Measurements from ENCODE around the gene TRIM44. TPM values are rescaled to one million over a fixed set of nuclear protein-coding genes. Genes with fewer than 3 reads are reported as not detected.
"Not testable (repeated sequence)": the region's sequence is repeated elsewhere in the genome, so short reads cannot be mapped to it uniquely, and the experiment has no call there.

TRIM44 gene
- total RNA-seq, 1 donor from 2014 or later: 68.7 TPM

DNA sequence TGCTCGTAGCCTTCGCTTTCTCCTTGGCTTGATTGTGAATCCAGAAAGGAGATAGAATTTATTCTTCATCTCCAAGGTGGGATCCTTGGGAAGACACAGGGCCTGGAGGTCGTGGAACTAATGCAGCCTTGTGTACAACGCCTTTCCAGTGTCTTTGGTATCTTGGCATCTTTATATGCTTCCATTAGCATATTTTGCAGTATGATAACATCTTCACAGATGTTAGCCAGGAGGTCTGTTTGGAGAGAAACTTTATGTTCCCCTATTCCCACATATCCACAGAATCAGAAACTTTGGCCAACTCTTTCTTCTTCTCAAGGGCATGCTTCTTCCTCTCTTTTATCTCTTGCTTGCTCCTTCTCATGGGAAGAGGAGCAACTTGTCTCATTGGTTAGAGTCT is 101.2 kb downstream of the TRIM44 start:
- no peak overlapping the region for H3K27ac Mint-ChIP-seq (ENCODE audit: unreplicated experiment)
- peaks cover 9% of the 10 kb centered on the region for H3K4me1 Mint-ChIP-seq (ENCODE audit: low read depth)
- TF ChIP-seq, protein P1, sequence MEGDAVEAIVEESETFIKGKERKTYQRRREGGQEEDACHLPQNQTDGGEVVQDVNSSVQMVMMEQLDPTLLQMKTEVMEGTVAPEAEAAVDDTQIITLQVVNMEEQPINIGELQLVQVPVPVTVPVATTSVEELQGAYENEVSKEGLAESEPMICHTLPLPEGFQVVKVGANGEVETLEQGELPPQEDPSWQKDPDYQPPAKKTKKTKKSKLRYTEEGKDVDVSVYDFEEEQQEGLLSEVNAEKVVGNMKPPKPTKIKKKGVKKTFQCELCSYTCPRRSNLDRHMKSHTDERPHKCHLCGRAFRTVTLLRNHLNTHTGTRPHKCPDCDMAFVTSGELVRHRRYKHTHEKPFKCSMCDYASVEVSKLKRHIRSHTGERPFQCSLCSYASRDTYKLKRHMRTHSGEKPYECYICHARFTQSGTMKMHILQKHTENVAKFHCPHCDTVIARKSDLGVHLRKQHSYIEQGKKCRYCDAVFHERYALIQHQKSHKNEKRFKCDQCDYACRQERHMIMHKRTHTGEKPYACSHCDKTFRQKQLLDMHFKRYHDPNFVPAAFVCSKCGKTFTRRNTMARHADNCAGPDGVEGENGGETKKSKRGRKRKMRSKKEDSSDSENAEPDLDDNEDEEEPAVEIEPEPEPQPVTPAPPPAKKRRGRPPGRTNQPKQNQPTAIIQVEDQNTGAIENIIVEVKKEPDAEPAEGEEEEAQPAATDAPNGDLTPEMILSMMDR (IDR thresholded peaks at IDR 0.05): no peak

DNA sequence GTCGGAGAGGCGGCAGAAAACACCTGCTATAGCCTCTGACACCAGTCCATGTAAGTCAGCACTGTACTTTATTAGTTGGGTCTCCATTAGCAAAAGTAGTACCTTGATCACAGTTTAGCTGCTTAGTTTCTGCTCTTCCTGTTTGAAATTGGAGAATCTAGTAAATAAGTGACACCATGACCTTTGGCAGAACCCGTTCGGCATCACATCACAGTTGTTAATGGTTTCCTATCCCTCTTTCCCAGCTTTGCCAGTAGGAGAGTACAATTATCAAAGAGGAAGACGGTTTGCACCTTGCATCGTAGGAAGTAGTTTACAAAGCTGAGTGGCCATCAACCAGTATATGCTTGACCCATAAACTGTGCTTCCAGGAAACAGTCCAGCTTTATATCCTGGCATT is 101.8 kb downstream of the TRIM44 start:
- Mint-ChIP-seq H3K27me3 (ENCODE audit: low read depth) (no peaks in the 10 kb centered on the region), H3K27ac (ENCODE audit: unreplicated experiment) (no peak overlapping the region), H3K4me1 (ENCODE audit: low read depth) (peaks cover 12% of the 10 kb centered on the region), H3K36me3 (ENCODE audit: low read depth) (no peaks in the 10 kb centered on the region), H3K9me3 (ENCODE audit: low read depth) (no peaks in the 10 kb centered on the region), H3K4me3 (ENCODE audit: unreplicated experiment) (no peak overlapping the region)
- TF ChIP-seq, protein P1 (IDR thresholded peaks at IDR 0.05): no peak
- DNase-seq (ENCODE audit: low spot score): no peak

More for the DNA sequence above, 101.2 kb downstream of the TRIM44 start:
- DNase-seq (ENCODE audit: low spot score): no peak
- H3K4me3 Mint-ChIP-seq (ENCODE audit: unreplicated experiment): no peak overlapping the region
- no peaks in the 10 kb centered on the region for H3K9me3 Mint-ChIP-seq (ENCODE audit: low read depth)
- H3K27me3 Mint-ChIP-seq (ENCODE audit: low read depth): no peaks in the 10 kb centered on the region
- peaks cover 2% of the 10 kb centered on the region for H3K36me3 Mint-ChIP-seq (ENCODE audit: low read depth)

DNA sequence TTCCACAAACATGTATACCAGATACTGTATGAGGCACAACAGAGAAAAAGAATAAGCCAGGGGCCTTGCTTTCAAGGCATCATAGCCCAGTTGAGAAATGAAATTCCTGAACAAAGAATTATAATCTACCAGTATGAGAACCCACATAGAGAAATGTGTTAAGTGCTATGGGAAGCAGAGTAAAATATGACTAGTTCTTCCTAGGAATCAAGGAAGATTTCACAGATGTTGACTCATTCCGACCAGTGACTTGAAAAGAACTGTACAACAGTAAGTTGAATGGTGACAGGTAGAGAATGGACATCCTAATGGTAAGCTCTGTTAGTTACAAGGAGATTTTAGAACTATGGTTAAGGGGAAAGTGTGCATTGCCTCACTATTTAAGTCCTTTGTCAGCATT is 102.6 kb downstream of the TRIM44 start:
- H3K36me3 Mint-ChIP-seq (ENCODE audit: low read depth): no peaks in the 10 kb centered on the region
- no peaks in the 10 kb centered on the region for H3K9me3 Mint-ChIP-seq (ENCODE audit: low read depth)
- H3K4me1 Mint-ChIP-seq (ENCODE audit: low read depth): peaks cover 15% of the 10 kb centered on the region
- no peak overlapping the region for H3K27ac Mint-ChIP-seq (ENCODE audit: unreplicated experiment)
- no peak for DNase-seq (ENCODE audit: low spot score)
- no peak overlapping the region for H3K4me3 Mint-ChIP-seq (ENCODE audit: unreplicated experiment)
- H3K27me3 Mint-ChIP-seq (ENCODE audit: low read depth): no peaks in the 10 kb centered on the region
- TF ChIP-seq, protein P1 (IDR thresholded peaks at IDR 0.05): no peak

DNA sequence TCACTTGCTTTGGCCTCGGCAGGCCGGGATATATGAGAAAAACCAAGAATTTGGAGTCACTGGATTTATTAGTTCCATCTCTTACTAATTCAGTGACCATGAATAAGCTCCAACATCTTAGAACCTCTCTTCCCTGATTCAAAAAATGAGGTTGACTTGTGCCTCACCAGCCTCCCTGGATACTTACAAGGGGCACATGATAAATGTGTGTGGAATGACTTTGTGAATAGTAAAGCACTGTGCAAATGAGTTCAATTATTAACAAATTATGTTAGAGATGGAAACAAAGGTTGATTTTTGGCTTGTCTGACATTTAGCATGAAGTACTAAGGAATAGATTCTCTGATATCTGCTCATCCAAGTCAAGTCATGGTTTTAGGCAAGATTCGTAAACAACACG is 104.1 kb downstream of the TRIM44 start:
- TF ChIP-seq, protein P1 (IDR thresholded peaks at IDR 0.05): no peak
- peaks cover 25% of the 10 kb centered on the region for H3K4me1 Mint-ChIP-seq (ENCODE audit: low read depth)
- no peak overlapping the region for H3K27ac Mint-ChIP-seq (ENCODE audit: unreplicated experiment)
- no peaks in the 10 kb centered on the region for H3K27me3 Mint-ChIP-seq (ENCODE audit: low read depth)
- H3K36me3 Mint-ChIP-seq (ENCODE audit: low read depth): peaks cover 2% of the 10 kb centered on the region
- no peak for DNase-seq (ENCODE audit: low spot score)
- no peak overlapping the region for H3K4me3 Mint-ChIP-seq (ENCODE audit: unreplicated experiment)
- peaks cover 4% of the 10 kb centered on the region for H3K9me3 Mint-ChIP-seq (ENCODE audit: low read depth)

DNA sequence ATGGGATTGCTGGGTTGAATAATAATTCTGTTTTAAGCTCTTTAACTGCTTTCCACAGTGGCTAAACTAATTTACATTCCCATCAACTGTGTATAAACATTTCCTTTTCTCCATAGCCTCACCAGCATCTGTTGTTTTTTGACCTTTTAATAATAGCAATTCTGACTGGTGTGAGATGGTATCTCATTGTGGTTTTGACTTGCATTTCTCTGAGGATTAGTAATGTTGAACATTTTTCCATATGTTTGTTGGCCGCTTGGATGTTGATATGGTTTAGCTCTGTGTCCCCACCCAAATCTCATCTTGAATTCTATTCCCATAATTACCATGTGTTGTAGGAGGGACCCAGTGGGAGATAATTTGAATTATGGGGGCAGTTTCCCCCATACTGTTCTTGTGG is 107.8 kb downstream of the TRIM44 start:
- DNase-seq (ENCODE audit: low spot score); H3K27me3 Mint-ChIP-seq (ENCODE audit: low read depth); H3K36me3 Mint-ChIP-seq (ENCODE audit: low read depth); H3K4me3 Mint-ChIP-seq (ENCODE audit: unreplicated experiment): not testable (repeated sequence)
- H3K27ac Mint-ChIP-seq (ENCODE audit: unreplicated experiment): peak overlapping the region; percentile 85
- H3K4me1 Mint-ChIP-seq (ENCODE audit: low read depth): peaks cover 17% of the 10 kb centered on the region
- peaks cover 11% of the 10 kb centered on the region for H3K9me3 Mint-ChIP-seq (ENCODE audit: low read depth)

DNA sequence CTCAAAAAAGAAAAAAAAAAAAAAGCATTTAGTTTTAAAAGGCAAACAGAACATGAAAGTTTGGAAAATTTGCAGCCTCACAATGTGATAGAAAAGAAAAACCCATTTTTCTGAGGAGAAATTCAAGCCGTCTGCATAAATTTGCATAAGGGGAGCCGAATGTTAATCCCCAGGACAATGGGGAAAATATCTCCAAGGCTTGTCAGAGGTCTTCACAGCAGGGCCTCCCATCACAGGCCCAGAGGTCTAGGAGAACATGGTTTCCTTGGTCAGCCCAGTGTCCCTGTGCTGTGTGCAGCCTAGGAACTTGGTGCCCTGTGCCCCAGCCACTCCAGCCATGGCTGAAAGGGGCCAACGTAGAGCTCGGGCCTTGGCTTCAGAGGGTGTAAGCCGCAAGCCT is 109.1 kb downstream of the TRIM44 start:
- H3K9me3 Mint-ChIP-seq (ENCODE audit: low read depth): peaks cover 11% of the 10 kb centered on the region
- TF ChIP-seq, protein P1 (IDR thresholded peaks at IDR 0.05): no peak

DNA sequence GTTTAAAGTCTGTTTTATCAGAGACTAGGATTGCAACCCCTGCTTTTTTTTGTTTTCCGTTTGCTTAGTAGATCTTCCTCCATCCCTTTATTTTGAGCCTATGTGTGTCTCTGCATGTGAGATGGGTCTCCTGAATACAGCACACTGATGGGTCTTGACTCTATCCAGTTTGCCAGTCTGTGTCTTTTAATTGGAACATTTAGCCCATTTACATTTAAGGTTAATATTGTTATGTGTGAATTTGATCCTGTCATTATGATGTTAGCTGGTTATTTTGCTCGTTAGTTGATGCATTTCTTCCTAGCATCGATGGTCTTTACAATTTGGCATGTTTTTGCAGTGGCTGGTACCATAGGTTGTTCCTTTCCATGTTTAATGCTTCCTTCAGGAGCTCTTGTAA is 114.7 kb downstream of the TRIM44 start:
- H3K27ac Mint-ChIP-seq (ENCODE audit: unreplicated experiment); H3K4me3 Mint-ChIP-seq (ENCODE audit: unreplicated experiment); H3K36me3 Mint-ChIP-seq (ENCODE audit: low read depth); DNase-seq (ENCODE audit: low spot score); H3K27me3 Mint-ChIP-seq (ENCODE audit: low read depth): not testable (repeated sequence)
- Mint-ChIP-seq H3K4me1 (ENCODE audit: low read depth) (peaks cover 18% of the 10 kb centered on the region), H3K9me3 (ENCODE audit: low read depth) (peaks cover 19% of the 10 kb centered on the region)

More for the DNA sequence above, 109.1 kb downstream of the TRIM44 start:
- no peaks in the 10 kb centered on the region for H3K27me3 Mint-ChIP-seq (ENCODE audit: low read depth)
- no peak overlapping the region for H3K27ac Mint-ChIP-seq (ENCODE audit: unreplicated experiment)
- peaks cover 4% of the 10 kb centered on the region for H3K36me3 Mint-ChIP-seq (ENCODE audit: low read depth)
- peaks cover 17% of the 10 kb centered on the region for H3K4me1 Mint-ChIP-seq (ENCODE audit: low read depth)
- no peak for DNase-seq (ENCODE audit: low spot score)
- no peak overlapping the region for H3K4me3 Mint-ChIP-seq (ENCODE audit: unreplicated experiment)

DNA sequence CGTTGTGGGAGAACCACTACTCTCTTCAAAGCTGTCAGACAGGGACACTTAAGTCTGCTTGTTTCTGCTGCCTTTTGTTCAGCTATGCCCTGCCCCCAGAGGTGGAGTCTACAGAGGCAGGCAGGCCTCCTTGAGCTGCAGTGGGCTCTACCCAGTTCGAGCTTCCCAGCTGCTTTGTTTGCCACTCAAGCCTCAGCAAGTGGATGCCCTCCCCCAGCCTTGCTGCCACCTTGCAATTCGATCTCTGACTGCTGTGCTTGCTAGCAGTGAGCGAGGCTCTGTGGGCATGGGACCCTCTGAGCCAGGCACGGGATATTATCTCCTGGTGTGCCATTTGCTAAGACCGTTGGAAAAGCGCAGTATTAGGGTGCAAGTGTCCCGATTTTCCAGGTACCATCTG is 116.4 kb downstream of the TRIM44 start:
- DNase-seq (ENCODE audit: low spot score); H3K27ac Mint-ChIP-seq (ENCODE audit: unreplicated experiment); H3K36me3 Mint-ChIP-seq (ENCODE audit: low read depth); H3K4me3 Mint-ChIP-seq (ENCODE audit: unreplicated experiment); H3K27me3 Mint-ChIP-seq (ENCODE audit: low read depth): not testable (repeated sequence)
- H3K4me1 Mint-ChIP-seq (ENCODE audit: low read depth): peaks cover 18% of the 10 kb centered on the region
- peaks cover 16% of the 10 kb centered on the region for H3K9me3 Mint-ChIP-seq (ENCODE audit: low read depth)
